Right renal pelvis (tissue), 4 donors: ENCODE results near the gene TMEM247. TPM values are rescaled to one million over a fixed set of nuclear protein-coding genes. Genes with fewer than 3 reads are reported as not detected.
"Not testable (repeated sequence)": the region's sequence is repeated elsewhere in the genome, so short reads cannot be mapped to it uniquely, and the experiment has no call there.

ENCODE experiments used
- DNase-seq, 4 donors: peaks; one replicate each; pipeline ENCODE4 v3.0.0-alpha.2; 2013; ENCODE audit warnings: low read depth in 4 of 4, low spot score in 3 of 4, missing footprints in 1 of 4
- polyA plus RNA-seq, 4 donors: library from polyadenylated mRNA; unstranded; fragments of 120-200 nt; gene quantifications; one replicate each; pipeline ENCODE4 v1.2.1, GENCODE V29; 2013; ENCODE audit not compliant: insufficient read length in 4 of 4

TMEM247 gene
- polyA plus RNA-seq, 4 donors: not detected

- DNase-seq: no peak
Measured at GRCh38 chr2:46456789-46457188, 22.6 kb upstream of the TMEM247 start.

GRCh38 chr2:46458763-46459500, 20.4 kb upstream of the TMEM247 start:
- DNase-seq: peak in 1 of 4 donors; percentile 24

- DNase-seq: no peak
Measured at GRCh38 chr2:46459694-46460093, 19.7 kb upstream of the TMEM247 start.

GRCh38 chr2:46460241-46460921, 19.0 kb upstream of the TMEM247 start:
- DNase-seq: peak in 3 of 4 donors; percentile 54 to 73 (median 56)

GRCh38 chr2:46461011-46461674, 18.2 kb upstream of the TMEM247 start:
- DNase-seq: peak in 2 of 4 donors; percentile 38 to 72

- no peak for DNase-seq
Measured at GRCh38 chr2:46461709-46462171, 17.6 kb upstream of the TMEM247 start.

GRCh38 chr2:46462936-46463335, 16.4 kb upstream of the TMEM247 start:
- no peak for DNase-seq

GRCh38 chr2:46469116-46469515, 10.2 kb upstream of the TMEM247 start:
- no peak for DNase-seq

- DNase-seq: no peak
Measured at GRCh38 chr2:46469700-46470099, 9.7 kb upstream of the TMEM247 start.

GRCh38 chr2:46470114-46470628, 9.2 kb upstream of the TMEM247 start:
- DNase-seq: no peak

GRCh38 chr2:46471019-46471583, 8.3 kb upstream of the TMEM247 start:
- DNase-seq: no peak

GRCh38 chr2:46471697-46472096, 7.7 kb upstream of the TMEM247 start:
- DNase-seq: no peak

- not testable (repeated sequence) for DNase-seq
Measured at GRCh38 chr2:46472165-46472564, 7.2 kb upstream of the TMEM247 start.

- DNase-seq: not testable (repeated sequence)
Measured at GRCh38 chr2:46477462-46477861, 1.9 kb upstream of the TMEM247 start.

- DNase-seq: no peak
Measured at GRCh38 chr2:46477925-46478324, 1.4 kb upstream of the TMEM247 start.

GRCh38 chr2:46480562-46480961, 1.2 kb downstream of the TMEM247 start:
- DNase-seq: no peak

GRCh38 chr2:46481198-46482193, 2.1 kb downstream of the TMEM247 start:
- DNase-seq: no peak

- no peak for DNase-seq
Measured at GRCh38 chr2:46482490-46482889, 3.1 kb downstream of the TMEM247 start.

- no peak for DNase-seq
Measured at GRCh38 chr2:46485002-46485401, 5.6 kb downstream of the TMEM247 start.

GRCh38 chr2:46486436-46486835, 7.1 kb downstream of the TMEM247 start:
- no peak for DNase-seq
